Caco-2 (cell line): Measurements from ENCODE around the gene AUTS2. TPM values are rescaled to one million over a fixed set of nuclear protein-coding genes. Genes with fewer than 3 reads are reported as not detected.

Source experiments
- BruUV-seq: library from RNA; stranded (reverse); fragments of 400-500 nt; replicated peaks from 2 replicates; lab custom pipeline; 2021; lab: Mats Ljungman, UMichigan
- CTCF ChIA-PET: fragments of 300-600 bp; sonication (Branson Sonifier 250); formaldehyde crosslinking; loops from one replicate; lab custom pipeline; 2022; ENCODE audit warnings: antibody characterized with exemption; lab: Charles Lee
- POLR2A ChIA-PET: fragments of 300-600 bp; sonication (Branson Sonifier 250); formaldehyde crosslinking; loops from one replicate; lab custom pipeline; 2022; ENCODE audit warnings: antibody characterized with exemption; lab: Charles Lee
- DNase-seq, 2 experiments: peaks; one replicate each; pipeline versions ENCODE4 v3.0.0 to v3.0.0-alpha.2; 2020 to 2022
- H3K27me3 ChIP-seq: replicated peaks from 2 replicates; pipeline ENCODE4 v1.6.0; 2011; ENCODE audit warnings: low read length; ENCODE audit not compliant: control insufficient read depth, insufficient read depth
- H3K36me3 ChIP-seq: 2 replicates; pipeline ENCODE4 v1.5.1; 2011; ENCODE audit warnings: low read length; ENCODE audit not compliant: control insufficient read depth, insufficient read depth
- H3K4me1 ChIP-seq: fragments of 250-450 bp; sonication (Bioruptor Pico); 2 replicates; pipeline ENCODE4 v1.5.1; 2020; ENCODE audit warnings: mild to moderate bottlenecking
- H3K4me3 ChIP-seq: 2 replicates; pipeline ENCODE4 v1.5.1; 2011; ENCODE audit warnings: low read depth, mild to moderate bottlenecking, control low read depth, low read length
- H3K9me3 ChIP-seq: fragments of 250-450 bp; sonication (Bioruptor Pico); 2 replicates; pipeline ENCODE4 v1.5.1; 2020; ENCODE audit warnings: mild to moderate bottlenecking, moderate library complexity
- H3K27ac Mint-ChIP-seq: one replicate; pipeline ENCODE4 v1.8.0; 2022; ENCODE audit warnings: mixed read lengths; ENCODE audit not compliant: unreplicated experiment
- H3K27me3 Mint-ChIP-seq: one replicate; pipeline ENCODE4 v1.8.0; 2022; ENCODE audit warnings: mixed read lengths; ENCODE audit not compliant: insufficient read depth, unreplicated experiment
- H3K36me3 Mint-ChIP-seq: one replicate; pipeline ENCODE4 v1.8.0; 2022; ENCODE audit warnings: mild to moderate bottlenecking, mixed read lengths; ENCODE audit not compliant: insufficient read depth, unreplicated experiment
- H3K4me1 Mint-ChIP-seq: one replicate; pipeline ENCODE4 v1.8.0; 2022; ENCODE audit warnings: low read depth, mixed read lengths; ENCODE audit not compliant: unreplicated experiment
- H3K4me3 Mint-ChIP-seq: one replicate; pipeline ENCODE4 v1.8.0; 2022; ENCODE audit warnings: mild to moderate bottlenecking, moderate library complexity, mixed read lengths; ENCODE audit not compliant: unreplicated experiment
- H3K9me3 Mint-ChIP-seq: one replicate; pipeline ENCODE4 v1.8.0; 2022; ENCODE audit warnings: mixed read lengths; ENCODE audit not compliant: unreplicated experiment
- CTCF ChIP-seq, 2 experiments: fragments of 200-600 bp in 1 of 2; IDR thresholded peaks; 1 replicate in 1 of 2; 2 replicates in 1 of 2; pipeline versions ENCODE4 v1.5.1 to v1.8.0; 2011 to 2022; ENCODE audit warnings: antibody characterized with exemption in 1 of 2, control low read depth in 1 of 2, inconsistent platforms in 1 of 2, low read depth in 1 of 2, low read length in 1 of 2, mild to moderate bottlenecking in 1 of 2, moderate library complexity in 1 of 2; ENCODE audit not compliant: insufficient read depth in 1 of 2, severe bottlenecking in 1 of 2, unreplicated experiment in 1 of 2
- intact Hi-C: fragments of 100-400 bp; cut with micrococcal nuclease; formaldehyde crosslinking; loops from one replicate; pipeline ENCODE4 v1.10.0; 2022; ENCODE audit not compliant: unreplicated experiment
- total RNA-seq: library from RNA; stranded (reverse); gene quantifications from 2 replicates; pipeline ENCODE4 v1.2.3, GENCODE V29; 2022

Gene AUTS2
- total RNA-seq, 1 experiment from 2014 or later = 37.1 TPM

GRCh38 chr7:69796416-69796815 lies 198.1 kb downstream of the AUTS2 start:
- Mint-ChIP-seq H3K36me3 (no peaks in the 10 kb centered on the region), H3K27ac (peak overlapping the region; percentile 39), H3K27me3 (no peaks in the 10 kb centered on the region), H3K9me3 (no peaks in the 10 kb centered on the region), H3K4me3 (no peak overlapping the region), H3K4me1 (peaks cover 16% of the 10 kb centered on the region)
- H3K36me3 ChIP-seq = no peaks in the 10 kb centered on the region
- CTCF ChIA-PET = no interaction called here
- TF ChIP-seq CTCF (IDR thresholded peaks at IDR 0.05; ENCODE audit: insufficient read depth in 1 of 2, low read depth in 1 of 2, low read length in 1 of 2, severe bottlenecking in 1 of 2, unreplicated experiment in 1 of 2) = no peak
- H3K4me1 ChIP-seq = peaks cover 20% of the 10 kb centered on the region
- BruUV-seq = no TSS peak
- POLR2A ChIA-PET = interaction anchor here (0.7 kb wide), 1 partner anchor 36 kb away, joined by 10 read pairs; no protein-coding TSS in a partner anchor
- no peak for DNase-seq
- intact Hi-C loops = no loop called here
- no peaks in the 10 kb centered on the region for H3K9me3 ChIP-seq
- H3K4me3 ChIP-seq = no peak overlapping the region
- H3K27me3 ChIP-seq = no peaks in the 10 kb centered on the region

GRCh38 chr7:69799048-69799697 lies 200.9 kb downstream of the AUTS2 start:
- Mint-ChIP-seq H3K4me1 (peaks cover 29% of the 10 kb centered on the region), H3K27me3 (no peaks in the 10 kb centered on the region), H3K4me3 (no peak overlapping the region), H3K27ac (no peak overlapping the region), H3K36me3 (no peaks in the 10 kb centered on the region), H3K9me3 (no peaks in the 10 kb centered on the region)
- Histone ChIP-seq H3K27me3 (no peaks in the 10 kb centered on the region; the same call in 1 of the 2 replicates), H3K36me3 (no peaks in the 10 kb centered on the region), H3K4me3 (no peak overlapping the region), H3K4me1 (peaks cover 37% of the 10 kb centered on the region), H3K9me3 (no peaks in the 10 kb centered on the region)
- ChIA-PET POLR2A (no interaction called here), CTCF (no interaction called here)
- no peak for DNase-seq
- BruUV-seq = no TSS peak
- intact Hi-C loops = no loop called here
- no peak for TF ChIP-seq CTCF (IDR thresholded peaks at IDR 0.05; ENCODE audit: insufficient read depth in 1 of 2, low read depth in 1 of 2, low read length in 1 of 2, severe bottlenecking in 1 of 2, unreplicated experiment in 1 of 2)

- POLR2A ChIA-PET = no interaction called here
- no peaks in the 10 kb centered on the region for H3K9me3 Mint-ChIP-seq
- CTCF ChIA-PET = interaction anchor here (0.9 kb wide), 1 partner anchor 16 kb away, joined by 3 read pairs; no protein-coding TSS in a partner anchor
- Histone ChIP-seq H3K4me3 (no peak overlapping the region), H3K36me3 (no peaks in the 10 kb centered on the region), H3K27me3 (no peaks in the 10 kb centered on the region; the same call in 1 of the 2 replicates), H3K4me1 (peaks cover 43% of the 10 kb centered on the region), H3K9me3 (no peaks in the 10 kb centered on the region)
- no peaks in the 10 kb centered on the region for H3K36me3 Mint-ChIP-seq
- BruUV-seq = no TSS peak
- no peak overlapping the region for H3K4me3 Mint-ChIP-seq
- intact Hi-C loops = loop anchor here (1.0 to 10.0 kb wide), 6 partner anchors 16 to 205 kb away; partner anchors contain the start of gene AUTS2
- no peak for TF ChIP-seq CTCF (IDR thresholded peaks at IDR 0.05; ENCODE audit: insufficient read depth in 1 of 2, low read depth in 1 of 2, low read length in 1 of 2, severe bottlenecking in 1 of 2, unreplicated experiment in 1 of 2)
- DNase-seq = no peak
- H3K27ac Mint-ChIP-seq = peak overlapping the region; percentile 56
- peaks cover 33% of the 10 kb centered on the region for H3K4me1 Mint-ChIP-seq
- H3K27me3 Mint-ChIP-seq = no peaks in the 10 kb centered on the region
These were observed 201.7 kb downstream of the AUTS2 start for GRCh38 chr7:69799990-69800389.
